Measurements from ENCODE around the gene AQP5.

AQP5 gene

GRCh38 chr12:49951411-49952240 lies 10.0 kb upstream of the AQP5 start:
- no peak for DNase-seq

DNA sequence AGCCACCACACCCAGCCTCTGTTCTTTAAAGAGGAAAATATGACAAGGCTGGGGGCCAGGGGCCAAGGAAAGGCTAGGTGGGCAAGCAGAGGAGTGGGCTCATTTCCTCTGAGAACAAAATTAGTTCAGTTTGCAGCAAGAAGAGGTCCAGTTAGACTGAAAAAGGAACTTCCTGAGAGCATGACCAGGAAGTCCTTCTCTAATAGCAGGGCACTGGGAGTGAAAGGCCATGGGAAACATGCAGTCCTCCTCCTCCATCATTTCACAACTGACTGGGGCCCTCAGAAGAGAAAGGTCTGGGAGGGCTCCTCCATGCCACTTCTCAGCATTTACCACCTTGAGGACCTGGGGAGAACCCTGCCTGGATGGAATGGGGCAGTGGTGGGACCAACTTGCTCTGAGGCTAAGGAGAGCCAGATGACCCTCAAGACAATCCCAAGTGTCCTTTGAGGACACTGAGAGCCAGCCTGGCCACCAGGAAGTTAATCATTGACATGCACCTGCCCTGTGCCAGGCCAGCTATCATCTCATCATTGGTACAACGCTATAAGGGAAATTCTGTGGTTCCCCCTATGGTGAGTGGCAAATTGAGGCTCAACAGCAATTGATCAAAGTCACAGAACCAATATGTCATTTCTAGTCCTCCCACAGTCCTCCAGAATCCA lies 9.1 kb upstream of the AQP5 start:
- no peak for DNase-seq

DNA sequence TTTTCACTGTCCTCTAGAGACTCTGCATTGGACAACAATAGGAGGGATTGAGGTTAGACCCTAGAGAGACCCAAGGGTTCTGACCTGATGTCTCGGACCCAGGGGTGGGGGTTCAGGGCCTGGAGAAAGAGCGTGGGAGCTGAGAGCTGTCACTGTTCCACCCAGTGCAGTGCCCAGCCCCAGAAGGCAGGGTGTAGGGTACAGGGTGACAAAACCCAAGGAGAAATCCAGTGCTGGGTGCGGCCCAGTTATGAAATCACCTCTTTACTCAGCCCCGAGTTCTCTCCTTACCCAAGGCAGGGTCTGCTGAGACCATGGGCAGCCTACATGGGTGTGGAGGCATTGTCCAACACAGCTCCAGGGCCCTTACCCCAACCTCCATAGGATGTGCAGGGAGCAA lies 8.5 kb upstream of the AQP5 start:
- DNase-seq = no peak

GRCh38 chr12:49953961-49954846 lies 7.5 kb upstream of the AQP5 start:
- no peak for DNase-seq

DNA sequence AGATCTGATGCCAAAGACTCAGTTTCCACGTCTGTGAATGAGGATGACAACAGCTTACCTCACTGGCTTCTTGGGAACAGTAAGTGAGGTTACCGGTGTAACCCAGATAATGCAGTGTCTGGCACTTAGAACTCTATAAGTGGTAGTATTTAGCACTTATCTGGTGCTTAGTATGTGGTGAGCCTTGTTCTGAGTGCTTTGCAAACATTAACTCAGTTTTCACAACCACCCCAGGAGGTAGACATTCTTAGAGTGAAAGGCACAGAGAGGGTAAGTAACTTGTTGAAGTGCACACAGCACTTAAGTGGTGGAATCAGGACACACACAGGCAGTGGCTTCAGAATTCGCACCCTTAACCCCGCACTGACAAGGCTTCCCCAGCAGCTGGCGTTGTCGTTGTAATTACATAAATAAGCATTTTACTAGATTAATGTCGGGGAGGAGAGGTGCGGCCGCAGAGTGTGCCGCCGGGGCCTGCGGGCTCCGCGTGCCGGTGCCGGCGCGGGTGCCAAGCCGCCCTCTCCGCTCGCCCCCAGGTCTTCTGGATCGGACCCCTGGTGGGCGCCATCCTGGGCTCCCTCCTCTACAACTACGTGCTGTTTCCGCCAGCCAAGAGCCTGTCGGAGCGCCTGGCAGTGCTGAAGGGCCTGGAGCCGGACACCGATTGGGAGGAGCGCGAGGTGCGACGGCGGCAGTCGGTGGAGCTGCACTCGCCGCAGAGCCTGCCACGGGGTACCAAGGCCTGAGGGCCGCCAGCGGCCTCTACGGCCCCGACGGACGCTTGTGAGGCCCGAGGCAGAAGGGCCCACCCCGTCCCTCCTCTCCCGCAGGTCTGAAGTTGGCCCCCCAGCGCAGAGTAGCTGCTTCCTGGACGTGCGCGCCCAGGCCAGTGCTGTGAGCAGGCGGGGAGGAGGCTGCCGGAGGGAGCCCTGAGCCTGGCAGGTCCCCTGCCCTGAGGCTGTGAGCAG lies 6.5 kb upstream of the AQP5 start:
- DNase-seq = no peak

- DNase-seq = no peak
Observed at GRCh38 chr12:49955899-49956662, 5.6 kb upstream of the AQP5 start.

DNA sequence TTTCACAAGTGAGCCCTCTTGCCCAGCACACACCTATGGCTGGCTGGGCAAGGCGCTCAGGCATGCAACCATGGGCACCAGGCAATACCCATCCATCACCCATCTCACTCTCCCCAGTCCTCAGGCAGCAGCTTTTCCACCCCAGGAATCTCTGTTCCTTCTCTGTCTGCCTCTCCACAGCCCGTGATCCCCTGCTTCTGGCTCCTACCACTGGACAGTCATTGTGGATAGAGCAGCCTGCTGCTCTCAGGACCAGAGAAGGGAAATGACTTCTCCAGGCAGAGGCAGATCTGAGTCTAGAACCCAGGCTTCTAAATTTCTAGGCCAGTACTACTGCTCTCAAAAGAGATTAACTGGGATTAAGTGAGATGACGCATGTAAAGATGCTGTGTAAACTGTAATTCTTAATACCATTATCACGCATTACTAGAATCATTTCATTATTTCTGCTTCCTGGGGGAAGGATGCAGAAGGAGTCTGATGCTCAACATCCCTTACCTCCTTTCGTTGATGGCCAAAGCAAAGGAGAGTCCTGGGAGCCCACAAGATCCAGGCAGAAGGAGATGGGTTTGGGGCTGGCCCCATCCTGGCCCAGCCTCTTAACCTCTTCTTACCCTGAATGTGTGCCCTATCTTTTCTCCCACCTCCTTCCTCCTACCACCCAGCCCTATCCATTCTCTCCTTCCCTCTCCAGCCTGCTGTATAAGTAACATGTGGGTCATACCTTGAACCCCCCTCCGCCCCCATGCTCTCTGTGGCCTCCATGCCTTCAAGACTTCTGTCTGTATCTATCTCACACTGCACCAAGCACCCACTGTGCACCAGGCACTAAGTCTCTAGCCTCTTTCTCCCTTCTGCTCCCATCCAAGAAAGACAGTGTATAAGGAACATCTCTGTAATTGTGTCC lies 4.8 kb upstream of the AQP5 start:
- DNase-seq = no peak

DNA sequence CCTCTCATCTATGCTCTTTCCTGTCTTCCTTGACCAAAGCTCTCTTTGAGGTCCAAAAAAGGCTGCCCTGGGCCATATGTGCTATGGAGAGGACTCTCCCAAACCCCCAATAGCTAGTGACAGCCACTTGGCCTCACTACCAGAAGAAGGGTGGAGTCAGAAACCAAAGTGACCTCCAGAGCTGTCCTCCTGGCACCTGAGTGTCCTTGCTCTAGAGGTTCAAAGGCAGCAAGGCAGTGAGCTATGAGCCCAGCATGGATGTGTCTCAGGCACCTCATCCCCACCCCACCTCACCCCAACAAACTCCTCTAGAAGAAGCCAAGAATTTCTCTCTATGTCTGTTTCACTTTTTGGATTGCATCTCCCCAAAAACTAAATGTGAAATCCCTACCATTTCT lies 4.1 kb upstream of the AQP5 start:
- DNase-seq = no peak

DNA sequence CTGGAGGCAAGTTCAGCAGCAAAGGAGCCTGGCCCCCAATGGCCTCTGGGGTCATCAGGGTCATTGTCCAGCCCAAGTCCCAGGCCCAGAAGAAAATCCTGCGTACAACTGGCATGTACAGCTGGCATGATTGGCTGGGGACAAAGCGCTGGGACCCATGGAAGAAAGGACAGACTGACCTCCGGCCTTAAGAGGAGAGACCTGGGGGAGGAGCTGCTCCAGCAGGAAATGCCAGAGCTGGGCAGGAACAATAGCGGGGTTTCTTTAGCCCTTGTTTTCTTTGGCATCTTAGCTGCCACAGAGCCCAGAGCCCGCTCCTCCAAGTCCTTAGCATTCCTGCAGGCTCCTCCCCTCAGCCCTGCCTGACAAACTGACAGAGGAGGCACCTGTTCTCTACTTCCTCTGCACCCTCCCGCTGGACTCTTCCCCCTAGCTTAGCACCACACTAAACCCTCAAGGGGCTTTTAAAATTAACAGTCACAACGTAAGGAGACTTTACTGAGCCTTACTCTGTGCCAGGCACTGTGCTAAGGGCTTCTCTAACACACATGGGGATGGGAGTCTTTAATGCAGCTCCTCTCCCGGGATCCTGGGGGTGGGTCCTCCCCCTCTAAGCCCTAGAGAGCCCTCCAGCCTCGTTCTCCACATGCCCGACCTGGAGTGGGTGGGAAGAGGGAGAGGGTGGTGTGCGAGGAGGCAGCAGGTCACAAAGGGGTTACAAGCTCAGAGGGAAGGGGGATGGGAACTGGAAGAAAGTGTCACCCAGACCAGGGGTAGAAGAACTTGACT lies 1.8 kb upstream of the AQP5 start:
- DNase-seq = no peak

DNA sequence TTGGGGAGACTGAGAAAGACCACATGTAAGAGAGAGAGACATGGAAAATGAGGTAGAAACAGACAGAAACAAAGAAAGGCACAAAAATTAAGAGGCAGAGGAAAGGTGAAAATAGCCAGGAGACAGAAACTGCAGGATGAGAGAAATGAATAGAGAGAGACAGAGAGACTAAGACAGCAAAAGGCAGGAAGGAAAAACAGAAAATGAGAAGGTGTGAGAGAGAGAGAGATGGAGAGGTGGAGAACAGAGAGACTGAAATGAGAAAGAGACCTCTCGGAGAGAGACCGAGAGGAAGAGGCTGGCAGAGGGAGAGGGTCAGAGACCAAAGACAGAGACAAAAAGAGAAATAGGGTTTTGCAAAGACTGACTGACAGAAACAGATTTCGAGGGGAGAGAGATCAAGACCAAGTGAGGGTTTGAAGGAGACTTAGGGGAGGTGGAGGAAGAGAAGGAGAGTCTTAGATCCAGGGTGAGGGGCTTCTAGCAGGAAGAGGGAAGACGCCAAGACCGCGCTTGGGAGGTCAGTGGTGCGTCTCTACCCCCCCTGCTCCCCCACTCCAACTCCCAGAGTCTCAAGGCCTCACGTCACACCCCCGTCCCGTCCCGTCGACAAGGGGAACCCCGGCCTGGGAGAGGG lies 1.1 kb upstream of the AQP5 start:
- DNase-seq = no peak

DNA sequence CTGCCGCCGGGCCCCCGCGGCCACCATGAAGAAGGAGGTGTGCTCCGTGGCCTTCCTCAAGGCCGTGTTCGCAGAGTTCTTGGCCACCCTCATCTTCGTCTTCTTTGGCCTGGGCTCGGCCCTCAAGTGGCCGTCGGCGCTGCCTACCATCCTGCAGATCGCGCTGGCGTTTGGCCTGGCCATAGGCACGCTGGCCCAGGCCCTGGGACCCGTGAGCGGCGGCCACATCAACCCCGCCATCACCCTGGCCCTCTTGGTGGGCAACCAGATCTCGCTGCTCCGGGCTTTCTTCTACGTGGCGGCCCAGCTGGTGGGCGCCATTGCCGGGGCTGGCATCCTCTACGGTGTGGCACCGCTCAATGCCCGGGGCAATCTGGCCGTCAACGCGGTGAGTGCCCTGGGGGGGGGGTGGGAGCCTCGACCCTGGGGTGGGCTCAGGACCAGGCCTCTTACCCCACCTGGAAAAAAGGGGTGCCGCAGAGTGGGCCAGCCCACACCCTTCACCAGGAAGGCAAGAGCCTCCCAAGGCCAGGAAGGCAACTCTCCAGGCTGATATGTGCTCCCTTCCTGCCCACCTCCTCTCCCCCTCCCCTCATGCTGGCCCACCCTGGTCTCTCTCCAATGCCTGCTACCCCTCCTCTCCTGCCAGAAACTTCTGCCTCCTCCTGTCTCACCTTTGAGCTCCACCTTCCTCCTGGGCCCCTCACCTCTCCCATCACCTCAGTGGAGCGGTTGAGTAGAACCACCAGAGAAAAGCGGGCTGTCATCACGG lies 507 bp downstream of the AQP5 start:
- DNase-seq = no peak

DNA sequence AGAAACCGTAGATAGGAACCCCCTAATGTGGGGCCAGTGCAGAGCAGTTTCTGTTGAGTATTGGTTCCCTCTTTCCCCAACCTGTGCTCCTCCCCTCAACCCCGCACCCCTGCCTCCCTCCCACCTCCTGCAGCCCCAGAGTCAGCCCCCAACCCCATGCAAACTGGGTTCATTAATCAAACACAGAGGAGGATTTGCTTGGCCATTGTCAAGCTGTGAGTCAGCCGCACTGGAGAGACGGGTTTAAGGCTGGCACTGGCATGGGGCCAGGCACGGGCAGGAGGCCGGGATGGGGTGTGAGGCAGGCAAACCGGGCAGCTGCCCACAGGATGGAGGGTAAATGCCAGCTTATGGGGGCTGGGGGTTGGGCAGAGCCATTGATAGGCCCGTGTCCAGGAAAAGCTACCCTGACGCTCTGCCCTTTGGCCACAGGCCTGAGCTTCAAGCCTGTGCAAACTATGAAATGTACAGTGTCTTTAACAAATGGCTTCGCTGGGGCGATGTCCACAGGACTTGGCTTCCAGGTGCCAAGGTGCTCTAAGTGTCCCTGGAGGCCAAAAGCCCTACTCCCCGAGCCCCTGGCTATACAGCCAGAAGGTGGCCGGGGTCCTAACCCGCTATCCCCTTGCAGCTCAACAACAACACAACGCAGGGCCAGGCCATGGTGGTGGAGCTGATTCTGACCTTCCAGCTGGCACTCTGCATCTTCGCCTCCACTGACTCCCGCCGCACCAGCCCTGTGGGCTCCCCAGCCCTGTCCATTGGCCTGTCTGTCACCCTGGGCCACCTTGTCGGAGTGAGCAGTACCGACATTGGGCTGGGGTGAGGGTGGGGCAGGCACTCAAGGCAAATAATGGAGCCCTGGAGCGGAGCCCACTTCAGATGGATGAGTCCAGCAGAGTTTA lies 1.4 kb downstream of the AQP5 start:
- no peak for DNase-seq

GRCh38 chr12:49963976-49964815 lies 2.5 kb downstream of the AQP5 start:
- DNase-seq = no peak

GRCh38 chr12:49964849-49965624 lies 3.4 kb downstream of the AQP5 start:
- no peak for DNase-seq

GRCh38 chr12:49965836-49966235 lies 4.2 kb downstream of the AQP5 start:
- no peak for DNase-seq
